Activated CD8-positive, alpha-beta memory T cell treated with anti-CD3 and anti-CD28 coated beads for 36 hours (primary cell): Measurements from ENCODE around the gene TANGO6. TPM values are rescaled to one million over a fixed set of nuclear protein-coding genes. Genes with fewer than 3 reads are reported as not detected.

ENCODE experiments used
- CTCF ChIA-PET: fragments of 350-600 bp; sonication (Branson Sonifier 250); formaldehyde crosslinking; loops from one replicate; lab custom pipeline; 2021; ENCODE audit warnings: antibody characterized with exemption; lab: Charles Lee
- POLR2A ChIA-PET: fragments of 350-600 bp; sonication (Branson Sonifier 250); formaldehyde crosslinking; loops from one replicate; lab custom pipeline; 2021; ENCODE audit warnings: antibody characterized with exemption; lab: Charles Lee
- total RNA-seq, 2 experiments: library from RNA; stranded (reverse); gene quantifications; one replicate each; pipeline ENCODE4 v1.2.3, GENCODE V29; 2021

The TANGO6 gene
- total RNA-seq, 2 experiments from 2014 or later = 28.1 to 32.6 TPM

DNA sequence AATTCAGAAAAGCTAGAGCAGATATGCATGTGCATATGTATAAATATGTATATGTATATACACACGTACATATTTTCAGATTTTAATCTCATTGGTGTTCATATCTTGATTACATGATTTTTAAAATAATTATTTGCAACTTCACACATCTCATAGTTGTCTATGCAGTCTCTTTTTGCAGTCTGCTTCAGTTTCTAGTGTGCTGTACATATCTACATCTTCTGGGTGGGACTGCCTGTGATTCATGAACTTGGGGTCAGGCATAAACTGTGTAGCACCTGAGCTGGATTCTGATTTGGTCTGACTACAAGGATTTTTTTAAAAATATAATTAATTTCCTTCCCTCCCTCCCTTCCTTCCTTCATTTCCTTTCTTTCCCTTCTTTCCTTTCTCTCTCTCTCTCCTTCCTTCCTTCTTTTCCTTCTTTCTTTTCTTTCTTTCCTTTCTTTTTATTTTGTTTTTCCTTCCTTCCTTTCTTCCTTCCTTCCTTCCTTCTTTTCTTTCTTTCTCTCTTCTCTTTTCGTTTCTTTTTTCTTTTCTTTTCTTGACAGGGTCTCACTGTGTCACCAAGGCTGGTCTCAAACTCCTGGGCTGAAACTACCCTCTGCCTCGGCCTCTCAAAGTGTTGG is 96.5 kb downstream of the TANGO6 start:
- ChIA-PET CTCF (no interaction called here), POLR2A (no interaction called here)

DNA sequence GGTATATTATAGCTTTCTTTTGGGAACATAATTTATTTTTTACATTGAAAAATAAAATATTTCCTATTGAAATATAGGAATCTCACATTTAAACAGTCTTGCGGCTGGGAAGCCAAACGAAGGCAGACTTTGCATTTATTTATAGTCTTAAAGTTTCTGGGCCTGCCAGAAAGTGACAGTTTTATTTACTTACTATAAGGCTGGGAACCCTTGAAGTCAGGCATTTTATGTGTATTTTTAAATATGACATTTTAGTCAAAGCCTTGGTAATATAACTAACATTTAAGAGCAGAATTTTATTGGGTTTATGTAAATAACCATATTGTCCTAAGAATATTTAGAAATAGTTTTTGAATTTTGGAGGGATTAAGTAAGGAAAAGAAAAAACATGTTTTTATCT is 97.5 kb downstream of the TANGO6 start:
- CTCF ChIA-PET = no interaction called here
- POLR2A ChIA-PET = no interaction called here

DNA sequence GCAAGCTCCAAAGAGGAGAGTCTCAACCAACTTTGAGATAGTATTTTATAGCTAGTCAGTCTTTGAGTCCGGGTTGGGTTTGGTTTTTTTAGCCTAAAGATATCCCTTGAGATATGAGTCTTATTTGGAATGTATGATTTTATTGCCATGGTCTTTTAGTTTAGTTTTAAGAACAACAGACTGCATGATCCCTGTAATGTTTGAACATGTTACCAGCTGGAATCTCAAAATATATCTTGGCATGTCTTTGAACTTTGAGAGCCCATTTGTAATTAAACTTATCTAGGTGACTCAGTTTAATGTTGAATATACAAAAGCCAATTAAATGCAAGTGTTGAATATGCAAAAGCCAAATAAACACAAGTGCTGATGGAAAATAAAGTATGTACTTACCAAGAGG is 100.6 kb downstream of the TANGO6 start:
- CTCF ChIA-PET = no interaction called here

DNA sequence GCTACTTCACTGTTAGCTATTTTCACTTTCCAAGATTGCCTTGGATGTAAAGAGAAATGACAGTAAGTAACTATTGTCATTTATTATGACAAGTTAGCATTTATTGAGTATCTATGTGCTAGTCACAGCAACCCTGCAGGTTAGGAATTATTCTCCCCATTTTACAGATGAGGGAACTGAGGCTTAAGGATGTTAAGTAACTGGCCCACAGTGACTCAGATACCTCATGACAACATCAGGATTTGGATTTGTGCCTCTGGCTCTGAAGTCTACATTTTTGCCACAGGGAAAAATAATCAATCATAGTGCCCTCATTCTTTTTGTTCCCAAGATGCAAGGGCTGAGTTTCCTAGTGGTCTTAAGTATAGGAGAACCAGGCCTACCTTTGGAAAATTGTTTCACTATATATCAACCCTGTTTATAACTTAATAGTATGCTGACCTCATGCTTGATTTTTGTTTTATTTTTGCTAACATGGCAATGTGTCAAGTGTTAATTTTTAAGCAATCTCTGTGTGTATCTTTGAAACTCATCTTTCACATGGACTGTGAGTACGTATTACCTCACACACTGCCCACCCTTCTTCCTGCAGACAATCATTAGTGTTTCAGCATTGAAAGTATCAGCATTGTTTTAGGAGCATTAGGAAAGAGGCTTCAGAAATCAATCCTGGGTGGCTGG is 105.0 kb downstream of the TANGO6 start:
- ChIA-PET POLR2A (no interaction called here), CTCF (no interaction called here)

More for the DNA sequence above, 100.6 kb downstream of the TANGO6 start:
- POLR2A ChIA-PET = no interaction called here

DNA sequence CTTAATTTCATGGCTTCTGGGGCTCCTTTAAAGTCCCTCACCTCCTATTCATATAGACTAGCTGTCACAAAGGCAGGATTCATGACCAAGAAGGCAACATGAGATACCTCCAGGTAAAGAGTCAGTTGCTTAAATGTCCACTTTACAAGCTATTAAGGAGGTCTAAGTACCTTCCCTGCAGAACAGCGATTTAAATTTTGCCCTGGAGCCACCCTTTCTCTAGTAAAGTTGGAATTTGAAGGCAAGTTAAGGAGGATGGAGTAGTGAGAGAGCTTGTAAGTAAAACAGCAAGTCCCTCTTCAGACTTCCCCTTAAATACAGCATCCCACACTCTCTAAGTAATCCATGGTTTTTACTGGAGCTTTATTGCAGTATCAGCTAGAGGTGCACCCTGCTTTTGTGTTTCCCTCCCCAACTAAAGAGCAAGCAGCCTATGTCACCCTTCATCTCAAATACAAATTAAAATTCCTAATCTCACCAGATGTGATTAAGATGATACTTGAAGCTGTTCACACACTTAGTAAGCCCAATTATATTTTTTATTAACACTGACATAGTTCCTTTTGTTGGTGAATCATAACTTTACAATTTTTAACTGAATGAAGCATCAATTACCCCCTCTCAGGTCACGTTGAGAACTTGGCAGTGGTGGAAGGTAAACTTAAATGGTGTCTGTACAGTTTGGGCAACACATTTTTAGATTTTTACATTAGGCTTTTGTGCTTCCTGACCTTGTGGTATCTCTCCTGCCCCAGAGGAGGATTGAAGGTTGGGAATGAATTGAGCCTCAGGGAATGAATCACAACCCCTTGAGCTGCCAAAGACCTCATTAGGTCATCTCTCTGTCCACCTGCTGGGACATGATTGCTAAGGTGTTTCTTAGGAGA is 108.9 kb downstream of the TANGO6 start:
- CTCF ChIA-PET = no interaction called here
- POLR2A ChIA-PET = interaction anchor here (0.8 kb wide), 1 partner anchor 336 kb away, joined by 4 read pairs; no protein-coding TSS in a partner anchor

DNA sequence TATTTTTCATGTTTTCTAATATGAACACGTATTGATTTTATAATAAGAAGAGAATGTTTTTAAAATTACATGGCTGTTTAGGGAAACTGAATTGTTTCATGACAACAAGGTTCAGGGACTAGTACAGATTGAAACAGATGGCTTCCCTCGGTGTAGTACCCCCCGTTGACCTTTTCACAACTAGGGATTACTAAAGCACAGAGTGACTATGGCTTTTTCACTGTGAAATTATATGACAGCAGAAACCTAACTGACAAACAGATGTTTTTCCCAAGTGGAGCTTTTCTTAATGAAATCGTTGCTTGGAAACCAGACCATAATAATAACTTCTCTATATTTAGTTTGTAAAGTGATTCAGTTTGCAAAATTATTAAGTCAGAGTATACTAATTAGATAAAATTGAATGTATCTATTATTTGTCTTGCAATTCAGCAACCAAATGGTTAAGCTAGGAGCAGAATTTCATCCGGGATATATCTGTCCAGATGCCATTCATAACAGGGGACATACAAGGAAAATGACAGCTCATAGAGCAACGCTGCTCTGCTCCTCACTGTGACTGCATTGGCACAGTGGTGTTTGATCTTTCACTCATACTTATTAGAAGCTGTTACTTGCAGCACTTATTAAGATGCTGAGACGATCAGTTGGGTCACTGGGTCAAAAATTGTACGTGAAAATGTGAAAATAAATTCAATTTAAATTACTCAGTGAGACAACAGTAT is 111.7 kb downstream of the TANGO6 start:
- POLR2A ChIA-PET = no interaction called here
- CTCF ChIA-PET = no interaction called here

DNA sequence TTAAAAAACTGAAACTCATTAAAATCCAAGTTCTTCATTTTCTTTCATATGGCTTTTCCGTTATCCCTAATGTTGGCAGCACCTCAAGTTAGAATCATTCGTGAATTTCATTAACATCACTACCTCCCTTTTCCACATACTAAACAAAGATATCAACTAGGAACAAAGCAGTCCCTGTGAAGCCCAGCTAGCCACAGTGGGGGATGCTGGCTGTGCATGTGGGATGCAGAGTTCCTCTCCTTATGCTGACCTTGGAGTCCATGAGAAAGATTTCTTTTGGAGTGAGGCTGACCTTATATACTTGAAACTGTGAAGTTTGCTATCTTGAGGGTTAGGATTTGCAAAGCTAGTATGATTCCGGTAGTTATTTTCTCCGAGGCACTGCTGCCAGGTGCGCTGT is 117.6 kb downstream of the TANGO6 start:
- CTCF ChIA-PET = no interaction called here
- POLR2A ChIA-PET = no interaction called here

DNA sequence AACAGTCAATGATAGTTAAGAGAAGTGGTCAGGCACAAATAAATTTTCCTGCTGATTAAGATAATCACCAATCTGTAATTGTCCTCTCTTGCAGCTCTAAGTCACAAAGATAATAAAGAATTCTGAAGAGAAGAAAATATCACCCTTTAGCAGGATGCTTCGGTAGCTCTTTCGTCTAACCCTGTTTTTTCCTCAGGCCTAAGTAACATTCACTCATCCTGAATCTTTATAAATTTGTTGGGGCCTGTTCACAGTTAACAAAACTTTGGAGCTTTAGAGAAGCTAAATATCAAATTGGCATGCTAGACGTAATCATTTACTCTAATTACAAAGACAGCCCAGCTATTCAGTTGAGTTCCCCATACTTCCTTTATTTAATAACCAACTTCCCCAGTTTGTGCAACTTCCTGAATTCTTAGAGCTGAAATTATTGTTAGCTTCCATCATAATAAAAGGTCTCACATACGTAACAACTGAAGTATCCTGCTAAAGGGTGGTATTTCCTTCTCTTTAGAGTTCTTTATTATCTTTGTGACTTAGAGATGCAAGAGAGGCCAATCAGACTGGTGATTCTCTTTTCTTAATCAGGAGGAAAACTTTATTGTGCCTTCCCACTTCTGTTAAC is 118.6 kb downstream of the TANGO6 start:
- ChIA-PET POLR2A (no interaction called here), CTCF (interaction anchor here (0.6 kb wide), 1 partner anchor 52 kb away, joined by 6 read pairs; no protein-coding TSS in a partner anchor)

DNA sequence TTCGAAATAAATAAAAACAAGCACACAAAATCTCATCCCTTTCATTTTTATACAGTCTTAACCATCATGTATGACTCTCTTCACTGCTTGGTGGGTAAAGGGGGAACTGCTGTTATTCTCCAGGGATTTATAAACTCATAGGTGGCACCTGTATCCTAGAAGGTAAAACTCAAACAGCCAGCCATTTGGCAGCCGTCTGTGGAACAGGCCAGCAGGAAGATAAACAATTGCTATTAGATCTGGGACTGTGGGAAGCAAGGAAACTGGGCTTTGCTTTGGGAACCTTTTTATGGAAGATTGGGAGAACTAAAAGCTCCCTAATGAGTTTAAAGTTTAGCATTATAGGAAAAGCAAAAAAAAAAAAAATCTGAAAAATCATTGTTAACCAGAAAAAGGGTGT is 126.0 kb downstream of the TANGO6 start:
- POLR2A ChIA-PET = no interaction called here
- CTCF ChIA-PET = no interaction called here

DNA sequence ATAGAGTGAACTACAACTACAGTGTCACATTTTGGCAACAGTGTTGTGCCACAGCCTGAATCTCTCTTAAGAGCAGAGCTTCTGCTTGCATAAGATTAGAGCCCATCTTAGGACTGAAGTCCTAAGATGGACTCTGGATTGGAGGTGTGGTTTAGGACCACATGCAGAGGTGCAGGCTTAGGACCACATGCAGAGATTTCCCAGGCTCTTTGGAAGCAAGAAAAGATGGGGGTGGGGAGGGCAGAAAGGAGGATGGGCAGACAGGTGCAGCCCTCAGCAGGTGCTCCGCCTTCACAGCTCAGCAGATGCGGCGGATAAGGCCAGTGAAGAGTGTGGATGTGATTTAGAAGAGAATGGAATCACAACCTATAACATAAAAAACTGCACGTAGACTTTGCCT is 128.7 kb downstream of the TANGO6 start:
- POLR2A ChIA-PET = no interaction called here
- CTCF ChIA-PET = no interaction called here

DNA sequence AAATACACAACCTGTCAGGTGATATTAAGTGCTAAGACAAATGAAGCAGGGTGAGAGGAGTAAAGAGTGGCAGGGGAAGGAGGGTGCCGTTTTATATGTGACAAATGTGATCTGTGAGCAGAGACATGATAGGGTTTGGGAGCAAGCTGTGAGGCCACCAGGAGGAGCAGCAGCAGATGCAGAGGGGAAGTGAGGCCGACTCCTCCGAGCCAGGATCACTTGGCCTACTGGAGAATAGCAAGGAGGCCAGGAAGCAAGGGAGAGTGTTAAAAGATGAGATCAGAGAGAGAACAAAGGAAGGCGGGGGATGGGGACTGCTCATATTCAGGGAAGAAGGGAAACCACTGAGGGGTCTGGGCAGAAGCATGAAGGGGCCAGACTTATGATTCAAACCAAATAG is 129.4 kb downstream of the TANGO6 start:
- ChIA-PET POLR2A (no interaction called here), CTCF (no interaction called here)

DNA sequence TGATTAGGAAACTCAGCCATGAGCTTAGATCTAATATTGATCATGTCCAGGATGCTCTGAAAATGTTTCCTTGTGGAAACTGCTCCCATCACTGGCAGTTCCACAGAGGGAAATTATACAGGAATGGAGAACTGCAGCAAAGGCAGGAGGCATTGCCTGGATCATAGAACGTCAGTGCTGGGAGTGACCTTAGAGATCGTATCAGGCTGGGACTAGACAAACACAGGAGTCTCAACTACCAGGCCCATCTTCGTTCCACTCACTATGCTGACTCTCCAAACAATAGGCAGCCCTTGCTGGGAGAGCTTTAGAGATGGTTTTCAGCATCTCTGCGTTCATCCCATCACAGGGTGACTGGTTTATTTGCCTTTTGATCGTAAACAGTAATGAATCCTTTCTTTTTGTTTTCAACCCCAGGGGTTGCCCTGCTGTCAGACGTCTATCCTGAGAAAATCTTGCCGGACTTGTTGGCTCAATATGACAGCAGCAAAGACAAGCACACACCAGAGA is 130.3 kb downstream of the TANGO6 start:
- ChIA-PET CTCF (no interaction called here), POLR2A (no interaction called here)

DNA sequence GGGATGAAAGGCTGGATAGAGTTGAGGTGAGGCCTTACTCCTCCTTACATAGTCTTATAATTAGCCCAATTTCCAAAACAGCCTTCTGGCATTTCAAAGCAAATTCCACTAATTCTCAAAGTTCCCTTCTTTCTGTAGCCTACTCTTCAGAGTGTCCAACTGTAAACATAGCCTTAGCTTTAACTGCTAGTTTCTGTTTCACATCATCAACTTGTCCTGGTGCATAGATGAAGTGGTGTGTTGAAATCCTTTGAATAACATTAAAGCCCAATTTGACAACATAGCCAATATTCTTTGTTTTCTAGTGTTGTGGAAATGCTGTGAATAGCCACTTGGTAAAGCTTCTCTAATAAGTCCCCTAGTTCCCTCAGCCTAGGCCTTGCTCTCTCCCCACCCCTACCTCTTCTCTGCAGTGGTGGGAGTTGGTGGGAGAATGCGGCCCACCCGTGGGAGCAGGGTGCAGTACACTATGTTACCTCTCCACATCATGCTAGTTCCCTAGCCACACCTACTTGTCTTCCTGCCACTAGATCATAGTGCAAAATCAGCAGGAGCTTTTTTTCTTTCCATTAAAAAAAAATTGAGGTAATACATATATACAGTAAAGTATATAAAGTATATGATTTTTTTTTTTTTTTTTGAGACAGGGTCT is 135.1 kb downstream of the TANGO6 start:
- CTCF ChIA-PET = interaction anchor here (0.8 kb wide), 1 partner anchor 58 kb away, joined by 3 read pairs; no protein-coding TSS in a partner anchor
- POLR2A ChIA-PET = no interaction called here

DNA sequence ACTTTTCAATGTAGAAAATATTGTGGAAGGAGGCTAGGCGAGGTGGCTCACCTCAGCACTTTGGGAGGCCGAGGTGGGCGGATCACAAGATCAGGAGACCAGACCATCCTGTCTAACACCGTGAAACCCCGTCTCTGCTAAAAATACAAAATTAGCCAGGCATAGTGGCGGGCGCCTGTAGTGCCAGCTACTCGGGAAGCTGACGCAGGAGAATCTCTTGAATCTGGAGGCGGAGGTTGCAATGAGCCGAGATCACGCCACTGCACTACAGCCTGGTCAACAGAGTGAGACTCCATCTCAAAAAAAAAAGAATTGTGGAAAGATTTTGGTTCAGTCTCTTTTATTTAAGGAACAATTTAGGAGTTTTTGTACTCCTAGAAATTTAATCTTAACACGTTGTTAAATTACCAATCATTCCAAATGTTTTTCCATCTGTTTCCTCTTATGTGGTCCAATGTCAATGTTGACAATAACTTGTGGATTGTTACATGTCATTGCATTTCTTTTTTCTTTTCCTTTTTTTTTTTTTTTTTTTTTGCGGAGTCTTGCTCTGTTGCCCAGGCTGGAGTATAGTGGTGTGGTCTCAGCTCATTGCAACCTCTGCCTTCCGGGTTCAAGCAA is 137.5 kb downstream of the TANGO6 start:
- CTCF ChIA-PET = interaction anchor here (0.6 kb wide), 1 partner anchor 685 kb away, joined by 3 read pairs; no protein-coding TSS in a partner anchor
- POLR2A ChIA-PET = no interaction called here

DNA sequence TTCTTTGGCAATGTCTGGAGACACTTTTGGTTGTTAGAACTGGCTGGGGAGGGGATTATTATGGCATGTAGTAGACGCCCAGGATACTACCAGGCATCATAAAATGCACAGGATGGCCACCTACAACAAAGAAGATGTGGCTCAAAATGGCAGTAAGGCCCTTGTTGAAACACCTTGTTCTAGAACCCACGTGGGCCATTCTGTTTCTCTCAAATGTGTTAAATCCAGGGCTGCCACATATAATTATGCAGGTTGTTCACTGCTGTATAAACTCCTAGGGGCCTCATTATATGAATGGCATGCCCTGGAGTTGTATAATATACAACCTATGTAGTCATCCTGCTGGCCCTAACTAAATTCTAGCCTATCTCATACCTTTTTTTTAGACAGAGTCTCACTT is 138.6 kb downstream of the TANGO6 start:
- CTCF ChIA-PET = no interaction called here
- POLR2A ChIA-PET = no interaction called here

DNA sequence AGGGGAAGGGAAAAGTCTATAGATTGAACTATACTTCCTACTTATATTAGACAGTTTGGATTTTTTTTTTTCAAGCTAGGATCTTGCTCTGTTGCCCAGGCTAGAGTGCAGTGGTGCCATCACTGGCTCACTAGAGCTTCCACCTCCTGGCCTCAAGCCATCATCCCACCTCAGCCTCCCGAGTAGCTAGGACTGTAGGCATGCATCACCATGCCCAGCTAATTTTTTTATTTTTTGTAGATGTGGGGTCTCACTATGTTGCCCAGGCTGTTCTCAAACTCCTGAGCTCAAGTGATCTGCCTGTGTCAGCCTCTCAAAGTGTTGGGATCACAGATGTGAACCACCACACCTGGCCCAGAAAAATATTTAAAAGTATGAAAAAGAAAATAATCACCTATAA is 141.1 kb downstream of the TANGO6 start:
- POLR2A ChIA-PET = no interaction called here
- CTCF ChIA-PET = interaction anchor here (1.2 kb wide), 1 partner anchor 10 kb away, joined by 3 read pairs; no protein-coding TSS in a partner anchor

DNA sequence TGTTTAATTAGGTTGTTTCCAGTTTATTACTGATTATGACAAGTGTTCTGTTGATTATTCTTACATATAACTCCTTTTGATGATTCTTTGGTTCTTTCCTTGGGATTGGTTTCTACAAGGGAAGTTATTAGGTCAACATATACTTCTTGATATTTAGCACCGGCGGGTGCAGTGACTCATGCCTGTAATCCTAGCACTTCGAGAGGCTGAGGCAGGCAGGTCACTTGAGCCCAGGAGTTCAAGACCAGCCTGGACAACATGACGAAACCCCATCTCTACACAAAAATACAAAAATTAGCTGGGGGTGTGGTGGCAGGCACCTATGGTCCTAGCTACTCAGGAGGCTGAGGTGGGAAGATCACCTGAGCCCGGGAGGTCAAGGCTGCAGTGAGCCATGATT is 141.9 kb downstream of the TANGO6 start:
- POLR2A ChIA-PET = interaction anchor here (0.6 kb wide), 1 partner anchor 1304 kb away, joined by 3 read pairs; no protein-coding TSS in a partner anchor
- CTCF ChIA-PET = interaction anchor here (1.1 to 1.2 kb wide), 2 partner anchors 10 to 11 kb away, joined by 3 to 4 read pairs; no protein-coding TSS in a partner anchor

DNA sequence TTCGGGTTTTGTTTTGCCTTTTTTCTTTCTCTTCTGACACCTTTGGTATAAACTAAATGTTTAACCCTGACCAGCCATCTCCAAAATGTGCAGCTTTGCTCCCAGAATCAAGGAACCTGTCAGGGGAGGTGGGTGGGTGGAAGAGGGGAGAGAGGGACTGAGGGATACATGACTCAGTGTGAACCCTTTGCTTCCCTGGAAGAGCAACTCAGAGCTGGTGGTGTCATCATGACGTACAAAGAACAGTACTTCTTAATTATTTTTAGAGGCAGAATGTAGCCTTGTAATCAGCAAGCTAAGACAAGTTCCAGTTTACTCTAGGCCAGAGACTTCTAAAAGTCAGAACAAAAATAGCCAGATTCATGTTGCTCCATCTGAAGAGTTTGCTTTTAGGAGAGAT is 142.5 kb downstream of the TANGO6 start:
- ChIA-PET CTCF (interaction anchor here (1.1 kb wide), 1 partner anchor 9 kb away, joined by 4 read pairs; no protein-coding TSS in a partner anchor), POLR2A (interaction anchor here (0.6 kb wide), 1 partner anchor 1303 kb away, joined by 3 read pairs; no protein-coding TSS in a partner anchor)
